HL-60/S4 treated with retinoic acid at 250 ng/mL for 4 days and 3 days (cell line): ENCODE results near the gene SESTD1.

Experiments
- in situ Hi-C: fragments of 300-500 bp; cut with MboI; formaldehyde crosslinking; loops from 2 replicates; pipeline ENCODE4 v1.7.0; 2022; ENCODE audit warnings: low sequenced_read_pairs

SESTD1 gene

DNA sequence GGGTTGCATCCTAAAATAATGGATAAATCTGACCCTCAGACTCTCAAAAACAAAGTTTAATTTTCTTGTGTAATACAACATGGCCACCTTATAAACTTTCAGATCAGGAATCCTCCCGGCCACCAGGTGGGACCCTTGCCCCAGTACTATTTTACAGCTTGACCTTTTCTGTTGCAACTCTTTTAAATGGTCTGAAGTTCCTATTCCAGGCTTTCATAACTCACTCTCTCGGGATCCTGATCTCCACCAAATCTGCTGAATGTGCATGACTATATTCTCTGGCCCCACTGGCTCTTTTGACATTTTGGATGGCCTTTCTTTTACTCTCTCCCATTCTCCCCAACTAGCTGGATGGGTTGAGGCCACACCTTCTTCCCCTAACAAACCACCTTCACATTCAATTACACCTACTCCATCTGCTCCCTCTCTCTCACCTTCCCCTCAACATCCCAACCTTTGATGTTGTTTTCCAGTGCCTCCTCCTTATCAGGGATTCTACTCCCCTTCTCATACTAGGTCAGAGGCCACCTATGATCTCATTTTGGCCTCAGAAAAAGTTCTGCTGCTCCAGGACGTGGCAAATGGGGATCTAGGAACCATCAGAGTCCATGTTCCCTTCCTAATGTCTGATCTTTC lies 70.8 kb downstream of the SESTD1 start:
- in situ Hi-C loops, result no loop called here

DNA sequence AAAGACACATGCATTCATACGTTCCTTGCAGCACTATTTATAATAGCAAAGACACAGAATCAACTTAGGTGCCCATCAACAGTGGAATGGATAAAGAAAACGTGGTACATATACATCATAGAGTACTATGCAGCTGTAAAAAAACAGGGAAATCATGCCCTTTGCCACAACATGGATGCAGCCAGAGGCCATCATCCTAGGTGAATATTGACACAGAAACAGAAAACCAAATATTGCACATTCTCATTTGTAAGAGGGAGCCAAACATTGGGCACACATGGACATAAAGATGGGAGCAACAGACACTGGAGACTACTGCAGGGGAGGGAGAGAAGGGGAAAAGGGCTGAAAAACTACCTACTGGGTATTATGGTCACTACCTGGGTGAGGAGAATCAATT lies 73.5 kb downstream of the SESTD1 start:
- in situ Hi-C loops, result no loop called here

DNA sequence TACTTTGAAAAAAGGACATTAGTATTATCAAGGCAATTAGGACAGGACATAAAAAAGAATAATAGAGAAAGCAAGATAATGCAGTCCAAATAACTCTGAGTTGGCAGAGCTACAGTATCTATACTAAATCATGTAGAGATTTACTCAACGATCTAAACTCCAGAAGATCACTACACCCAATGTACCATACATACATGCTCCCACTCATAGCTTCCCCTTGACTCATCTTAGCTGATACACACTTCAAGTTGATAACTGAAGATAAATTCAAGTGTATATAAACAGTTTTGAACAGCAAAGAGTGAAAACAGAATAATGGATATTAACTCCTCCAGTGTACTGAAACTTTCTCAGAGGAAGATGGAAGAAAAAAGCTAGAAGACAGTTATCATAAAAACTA lies 78.5 kb downstream of the SESTD1 start:
- in situ Hi-C loops, result no loop called here

DNA sequence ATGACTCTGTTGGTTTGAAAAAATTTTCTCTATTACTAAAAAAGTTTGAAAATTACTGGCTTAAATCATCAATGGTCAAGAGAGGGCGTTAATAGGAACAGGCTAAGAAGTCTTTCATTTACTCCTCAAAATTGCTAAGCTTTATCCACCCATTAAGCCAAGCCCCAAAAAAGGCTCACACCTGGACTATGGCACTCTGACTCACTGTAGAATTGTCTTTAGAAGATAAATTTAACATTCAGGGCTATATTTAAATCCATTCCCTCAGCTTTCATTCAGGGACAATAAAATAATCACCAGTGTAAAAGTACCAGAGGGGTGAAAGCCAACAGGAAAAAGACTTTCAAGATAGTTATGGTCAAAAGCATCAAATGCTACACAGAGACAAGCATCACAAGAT lies 80.0 kb downstream of the SESTD1 start:
- in situ Hi-C loops, result no loop called here

DNA sequence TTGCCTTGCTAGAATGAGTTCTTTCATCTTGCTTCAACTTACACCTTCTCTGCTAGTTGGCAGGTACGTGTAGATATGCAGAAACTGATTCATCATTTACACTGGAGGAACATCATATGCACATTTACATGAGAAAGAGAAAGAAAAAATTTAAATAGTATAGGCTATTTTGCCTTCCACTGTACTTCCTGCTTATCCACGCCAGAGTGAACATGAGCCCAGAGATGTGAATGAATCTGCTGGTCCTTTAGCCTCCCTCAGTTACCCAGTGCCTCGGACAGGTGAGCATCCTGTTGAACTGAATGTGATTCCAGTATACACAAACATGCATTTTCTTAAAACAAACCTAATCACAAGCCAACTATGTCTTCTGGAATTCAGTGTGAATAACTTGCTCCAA lies 83.6 kb downstream of the SESTD1 start:
- in situ Hi-C loops, result no loop called here

DNA sequence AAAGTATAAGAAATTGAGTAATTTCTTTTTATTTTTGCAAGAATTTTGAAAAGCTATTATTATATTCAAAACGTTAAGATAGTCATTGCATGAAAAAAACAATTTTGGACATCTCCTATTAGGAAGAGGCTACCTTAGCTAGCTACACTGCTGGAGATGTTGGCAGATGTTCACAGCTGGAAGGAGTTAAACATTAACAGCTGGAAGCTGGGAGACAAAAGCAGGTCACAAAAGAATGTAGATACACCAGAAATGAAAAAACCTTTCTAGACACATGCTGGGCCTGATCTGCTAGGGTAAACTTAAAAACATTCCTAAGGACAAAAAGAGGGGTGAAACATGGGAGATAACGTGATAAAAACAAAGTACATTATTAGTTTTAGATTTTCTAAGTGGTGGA lies 84.4 kb downstream of the SESTD1 start:
- in situ Hi-C loops, result no loop called here

DNA sequence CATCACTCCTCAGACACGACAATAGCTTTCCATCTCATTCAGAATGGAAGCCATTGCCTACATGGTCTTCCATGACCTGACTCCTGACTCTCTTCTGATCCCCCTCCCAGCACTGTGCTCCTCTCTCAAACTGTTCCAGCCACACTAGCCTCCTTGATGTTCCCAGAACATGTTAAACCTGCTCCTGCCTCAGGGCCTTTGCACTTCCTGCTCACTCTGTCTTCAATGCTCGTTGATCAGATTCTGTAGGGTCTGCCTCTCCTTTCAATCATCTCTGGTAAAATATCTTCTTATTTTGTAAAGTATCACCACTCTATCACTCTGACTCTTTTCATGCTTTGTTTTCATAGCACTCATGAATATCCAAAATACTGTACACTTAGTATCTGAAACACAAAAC lies 84.9 kb downstream of the SESTD1 start:
- in situ Hi-C loops, result no loop called here

DNA sequence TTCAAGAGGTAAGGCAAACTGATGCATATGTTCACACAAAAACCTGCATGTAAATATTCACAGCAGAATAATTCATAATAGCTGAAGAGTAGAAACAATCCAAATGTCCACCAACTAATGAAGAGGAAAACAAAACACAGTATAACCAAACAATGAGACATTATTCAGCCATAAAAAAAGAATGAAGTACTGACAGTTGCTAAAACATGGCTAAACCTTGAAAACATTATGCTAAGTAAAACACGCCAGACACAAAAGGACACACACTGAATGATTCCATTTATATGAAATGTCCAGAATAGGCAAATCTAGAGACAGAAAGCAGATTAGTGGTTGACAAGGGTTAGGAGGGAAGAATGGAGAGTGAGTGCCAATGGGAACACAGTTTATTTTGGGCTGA lies 86.9 kb downstream of the SESTD1 start:
- in situ Hi-C loops, result no loop called here

DNA sequence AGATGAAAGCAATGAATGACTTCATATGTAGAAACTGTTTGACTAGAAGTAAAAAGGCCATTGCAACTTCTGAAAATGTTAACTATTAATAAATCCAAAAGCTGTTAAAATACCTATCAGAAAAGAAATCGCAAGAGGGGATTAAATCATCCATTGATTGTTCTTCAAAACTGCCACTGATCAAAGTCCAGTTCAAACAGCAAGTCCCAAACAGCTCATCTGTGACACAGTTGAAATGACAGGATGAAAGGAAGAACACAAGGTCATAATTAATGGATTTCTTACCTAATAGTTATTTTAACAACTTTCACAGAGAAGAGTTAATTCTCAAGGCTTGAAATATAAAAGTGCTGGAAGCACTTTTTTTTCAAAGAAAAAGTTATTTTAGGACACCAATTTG lies 90.4 kb downstream of the SESTD1 start:
- in situ Hi-C loops, result no loop called here

DNA sequence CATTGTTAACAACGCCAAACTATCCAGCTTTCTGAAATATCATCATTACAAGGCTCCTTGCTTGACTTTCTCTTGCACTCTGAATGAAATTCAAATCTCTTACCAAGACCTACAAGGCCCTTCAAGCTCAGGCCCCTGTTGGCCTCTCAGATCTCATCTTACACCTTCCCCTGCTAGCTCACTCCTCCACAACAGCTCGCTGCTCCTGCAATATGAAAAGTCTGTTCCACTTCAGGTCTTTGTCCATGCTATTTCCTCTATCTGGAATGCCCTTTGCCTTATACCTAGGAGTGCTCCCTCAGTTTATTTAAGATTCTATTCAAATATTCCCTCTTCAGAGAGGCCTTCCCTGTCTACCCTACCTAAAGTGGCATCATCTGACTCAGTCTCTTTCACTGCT lies 91.7 kb downstream of the SESTD1 start:
- in situ Hi-C loops, result no loop called here

DNA sequence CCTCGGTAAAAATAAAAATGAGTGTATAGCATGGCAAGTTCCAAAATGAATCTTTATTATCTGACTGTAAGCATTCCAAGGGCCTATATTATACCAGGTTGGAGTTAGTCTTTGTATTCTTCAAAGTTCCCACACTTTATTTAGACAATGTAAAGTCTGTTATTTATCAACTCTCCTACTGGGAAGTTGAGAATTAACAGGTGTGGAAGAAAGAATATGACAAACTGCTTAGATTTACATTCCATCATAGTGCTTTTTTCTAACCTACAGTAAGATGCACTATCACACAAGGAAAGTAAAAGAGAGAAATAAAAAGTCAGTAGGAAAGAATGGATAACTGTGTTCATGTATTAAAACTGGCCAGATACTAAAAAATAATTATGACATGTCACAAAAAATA lies 93.3 kb downstream of the SESTD1 start:
- in situ Hi-C loops, result no loop called here

DNA sequence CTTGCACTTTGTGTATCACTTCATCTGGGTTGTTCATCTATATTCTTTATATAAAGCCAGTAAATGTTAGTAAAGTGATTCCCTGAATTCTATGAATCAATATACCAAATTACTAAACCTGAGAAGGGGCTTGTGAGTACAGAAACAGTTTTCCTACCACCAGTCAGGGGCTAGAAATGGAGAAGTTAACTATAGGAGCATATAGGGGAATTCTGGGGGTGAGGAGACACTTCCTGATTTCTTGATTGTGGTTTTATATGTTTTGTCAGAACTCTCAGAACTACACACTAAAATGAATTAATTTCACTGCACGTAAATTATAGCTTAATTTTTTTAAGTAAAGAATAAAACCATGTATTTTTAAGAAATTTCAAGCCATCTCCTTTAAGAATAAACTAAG lies 93.7 kb downstream of the SESTD1 start:
- in situ Hi-C loops, result no loop called here

DNA sequence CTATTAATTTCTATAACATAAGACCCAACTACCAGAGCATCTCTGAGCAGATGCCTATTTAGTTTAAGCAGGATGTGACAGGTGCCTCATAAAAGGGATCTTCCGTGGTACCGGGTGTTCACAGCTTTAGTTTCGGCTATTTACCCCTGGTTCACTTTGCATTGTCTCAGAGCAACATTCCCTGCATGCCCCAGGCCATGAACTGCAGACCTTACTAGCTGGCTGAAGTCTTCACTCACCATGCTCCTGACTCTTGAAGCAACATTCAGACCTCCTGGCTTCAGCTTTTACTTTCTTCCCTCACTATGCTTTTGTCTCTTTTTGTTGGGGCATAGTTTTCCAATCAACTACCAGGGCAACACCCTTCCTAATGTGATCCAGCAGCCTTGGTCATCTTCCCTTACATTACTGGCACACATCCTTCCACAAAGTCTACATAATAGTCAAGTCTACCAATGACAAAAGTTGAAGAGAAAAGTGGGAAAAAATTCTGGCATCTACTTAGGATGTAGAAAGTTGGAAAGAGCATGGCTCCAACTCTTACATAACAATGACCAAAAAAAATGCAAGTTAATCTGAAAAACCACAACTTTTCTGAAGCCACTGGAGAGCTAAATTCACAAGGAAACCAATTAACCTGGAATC lies 99.2 kb downstream of the SESTD1 start:
- in situ Hi-C loops, result no loop called here

DNA sequence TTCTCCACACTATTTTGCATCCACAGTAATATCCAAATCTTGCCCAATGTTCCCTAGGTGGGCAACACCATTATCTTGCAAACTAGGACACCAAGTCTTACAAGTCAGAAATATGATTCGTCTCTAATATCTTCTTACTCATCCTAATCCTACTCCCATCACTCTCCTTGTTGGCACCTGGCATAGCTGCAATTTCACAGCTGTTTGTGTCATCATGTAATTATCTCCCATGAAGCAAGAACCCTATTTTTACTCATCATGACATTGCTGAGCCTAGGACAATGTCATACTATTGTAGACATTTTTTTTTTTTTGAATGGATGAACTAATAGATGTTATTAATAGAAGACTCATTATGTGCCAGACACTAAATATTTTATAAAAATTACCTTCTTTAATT lies 123.4 kb downstream of the SESTD1 start:
- in situ Hi-C loops, result no loop called here

DNA sequence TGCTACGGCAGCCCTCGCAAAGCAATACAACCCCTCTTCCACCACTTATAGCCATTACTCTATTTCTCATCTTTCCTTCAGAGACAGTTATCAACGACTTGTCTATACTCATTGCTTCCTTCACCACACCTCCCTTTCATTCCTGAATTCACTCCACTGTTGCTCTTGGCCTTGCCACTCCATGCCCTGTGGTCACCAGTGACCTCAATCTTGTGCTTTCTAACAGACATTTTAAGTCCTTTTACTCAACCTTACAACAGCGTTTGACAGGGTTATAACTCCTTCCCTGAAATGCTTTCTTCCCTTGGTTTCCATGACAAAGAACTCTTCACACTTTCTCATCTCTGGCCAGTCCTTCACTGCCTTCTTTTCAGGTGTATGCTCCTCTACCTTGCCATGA lies 124.1 kb downstream of the SESTD1 start:
- in situ Hi-C loops, result no loop called here

DNA sequence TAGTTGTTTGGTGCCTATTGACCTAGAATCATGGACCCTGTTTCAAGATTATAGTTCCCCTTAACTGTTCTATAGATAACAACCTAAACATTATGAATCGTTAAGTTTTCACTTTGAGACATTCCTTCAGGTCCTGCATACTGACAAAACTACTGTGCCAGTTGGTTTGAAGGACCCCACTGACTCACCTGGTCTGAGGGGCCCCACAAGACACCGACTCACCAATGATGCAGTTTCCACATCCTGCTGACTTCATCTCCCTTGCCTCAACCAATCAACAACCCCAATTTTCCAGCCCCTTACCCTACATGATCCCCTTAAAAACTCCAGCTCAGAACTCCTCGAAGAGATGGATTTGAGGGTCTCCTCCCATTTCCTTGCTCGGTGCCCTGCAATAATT lies 125.1 kb downstream of the SESTD1 start:
- in situ Hi-C loops, result no loop called here

DNA sequence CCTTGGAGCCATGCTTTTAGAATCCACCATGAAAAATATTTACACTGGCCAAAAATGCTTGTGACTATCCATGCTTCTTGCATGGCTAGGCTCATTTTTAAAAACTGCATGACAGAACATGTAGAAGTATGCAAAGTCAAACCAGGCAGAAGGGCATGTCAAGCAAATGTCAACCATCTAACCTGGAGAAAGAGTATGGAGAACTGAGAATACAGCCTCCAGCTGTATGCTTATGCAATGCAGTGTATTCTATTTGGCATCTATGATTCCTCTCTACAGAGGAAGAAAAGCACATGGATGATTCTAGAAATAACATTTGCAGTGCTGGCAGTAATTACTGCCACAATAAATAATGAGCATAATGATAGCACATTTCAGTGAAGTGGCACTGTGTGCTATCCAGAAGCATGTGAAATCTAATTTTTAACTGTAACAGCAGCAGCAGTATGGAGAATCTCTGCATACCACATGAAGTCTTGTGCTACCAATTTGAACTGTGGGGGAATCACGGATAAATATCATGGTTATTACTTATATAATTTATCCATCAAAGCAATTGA lies 127.4 kb downstream of the SESTD1 start:
- in situ Hi-C loops, result no loop called here

DNA sequence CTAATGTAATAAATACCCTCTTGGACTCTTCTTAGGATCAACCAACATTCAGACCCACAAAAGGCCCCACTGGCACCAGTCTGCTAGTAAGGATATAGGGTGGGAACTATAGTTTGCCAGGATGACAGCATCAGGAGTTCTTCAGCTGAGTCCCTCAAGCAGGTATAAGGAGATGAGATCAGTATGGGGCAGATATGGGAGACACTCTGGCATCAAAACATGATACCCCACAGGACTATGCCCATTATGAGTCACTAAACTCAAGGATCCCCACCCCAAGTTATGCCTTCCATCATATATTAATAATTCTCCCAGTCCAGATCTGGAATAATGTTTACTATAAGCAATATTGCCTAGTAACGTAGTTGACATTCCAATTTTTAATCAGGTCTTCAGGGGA lies 131.6 kb downstream of the SESTD1 start:
- in situ Hi-C loops, result no loop called here

DNA sequence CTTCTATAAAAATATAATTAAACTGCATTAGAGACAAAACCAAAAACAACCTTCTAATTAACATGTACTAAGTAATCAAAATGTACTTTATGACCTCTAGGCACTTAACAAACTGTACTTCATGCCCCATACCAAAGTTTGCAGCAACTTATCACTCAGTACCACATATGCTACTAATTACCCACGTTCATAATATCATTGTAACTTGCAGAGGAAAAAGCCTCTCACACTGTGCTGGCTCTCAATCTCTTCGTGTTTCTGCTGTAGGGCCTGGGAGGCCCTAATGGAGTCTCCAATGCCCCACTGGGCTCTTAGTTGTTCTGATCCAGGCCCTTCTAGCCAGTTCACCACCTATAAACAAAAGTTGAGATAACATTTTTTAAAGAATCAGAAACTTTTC lies 132.6 kb downstream of the SESTD1 start:
- in situ Hi-C loops, result no loop called here

DNA sequence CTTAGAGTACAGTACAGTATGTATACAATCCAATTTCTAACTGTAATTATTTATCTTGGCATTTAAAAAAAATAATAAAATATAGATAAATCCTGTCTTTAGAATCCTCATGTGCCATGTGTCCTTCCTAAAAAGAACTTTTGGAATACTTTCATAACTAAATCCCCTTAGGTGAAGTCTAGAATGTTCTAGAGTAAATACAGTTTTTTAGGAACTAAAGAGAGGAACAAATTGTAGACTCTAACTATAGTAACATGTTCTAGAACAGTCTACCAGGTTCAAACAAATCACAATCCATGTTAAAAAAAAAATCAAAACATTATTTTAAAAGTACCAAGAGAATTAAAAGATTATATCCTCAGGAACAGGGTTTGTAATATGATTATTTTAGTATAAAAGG lies 134.1 kb downstream of the SESTD1 start:
- in situ Hi-C loops, result no loop called here

DNA sequence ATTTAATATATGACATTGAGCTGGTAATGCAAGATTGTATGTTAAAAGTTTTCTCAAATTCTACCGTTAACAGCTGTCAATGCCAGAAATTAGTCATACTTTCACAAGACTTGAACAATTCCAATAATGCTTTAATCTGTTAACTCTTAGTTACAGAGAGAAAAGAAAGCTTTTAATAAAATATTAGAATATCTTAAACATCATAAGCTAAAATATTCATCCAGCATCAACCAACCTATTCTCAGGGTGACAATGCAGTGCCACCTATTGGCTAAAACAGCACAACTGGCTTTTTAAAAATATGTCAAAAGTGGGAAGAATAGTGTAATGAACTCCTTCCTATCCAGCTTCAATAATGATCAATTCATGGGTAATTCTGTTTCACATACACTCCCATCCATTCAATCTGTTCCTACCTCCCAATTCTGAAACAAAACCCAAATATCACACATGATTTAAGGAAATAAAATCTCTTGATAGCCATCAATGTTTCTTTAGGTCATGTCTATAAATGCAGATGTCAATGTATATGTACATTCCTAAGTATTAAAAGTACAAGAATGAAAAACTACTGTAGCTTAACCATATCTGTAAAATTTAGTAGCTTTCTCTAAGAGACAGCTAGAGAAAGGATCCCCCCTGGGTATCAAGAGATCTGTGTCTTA lies 134.9 kb downstream of the SESTD1 start:
- in situ Hi-C loops, result no loop called here

DNA sequence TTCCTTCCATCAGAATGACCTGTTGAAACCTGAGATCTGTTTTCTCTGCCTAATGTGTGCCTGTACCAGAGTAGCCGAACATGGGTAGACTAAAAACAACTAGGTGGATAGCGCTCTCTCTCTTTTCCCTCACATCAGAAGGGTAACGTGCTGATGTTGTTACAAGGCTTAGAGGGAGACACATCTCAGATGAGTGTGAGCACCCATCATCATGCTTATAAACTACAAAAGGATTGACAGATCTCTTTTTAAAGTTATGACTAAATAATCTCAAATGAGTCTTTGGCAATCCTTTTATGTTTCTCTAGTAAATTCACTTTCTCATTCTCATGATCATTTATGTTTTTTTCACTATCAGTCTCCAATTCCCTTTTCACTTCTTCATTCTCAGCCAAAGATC lies 139.2 kb downstream of the SESTD1 start:
- in situ Hi-C loops, result no loop called here
